ENCODE measurements around the gene ERGIC1. TPM values are rescaled to one million over a fixed set of nuclear protein-coding genes. Genes with fewer than 3 reads are reported as not detected.

Gene ERGIC1
- total and polyA plus RNA-seq, 2 of the 8 experiments (the other 6 are each of a cell fraction or from before 2014, with no cell fraction given), result 95.3 to 106 TPM

DNA sequence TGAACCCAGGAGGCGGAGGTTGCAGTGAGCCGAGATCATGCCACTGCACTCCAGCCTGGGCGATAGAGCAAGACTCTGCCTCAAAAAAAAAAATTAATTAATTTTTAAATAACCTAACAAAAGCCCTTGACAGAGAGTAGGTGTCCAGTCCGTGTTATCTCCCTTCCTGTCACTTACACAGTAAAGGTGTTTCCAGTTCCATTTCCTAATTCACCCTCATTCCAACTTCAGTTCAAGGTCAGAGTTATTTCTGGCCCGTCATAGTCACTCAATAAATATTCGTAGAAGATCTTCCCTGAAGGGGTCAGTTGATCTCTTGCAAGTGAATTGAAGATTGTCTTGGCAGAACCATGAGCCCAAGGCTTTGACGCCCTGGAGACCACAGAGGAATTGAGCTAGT is 16.4 kb upstream of the ERGIC1 start (continued):
- no peak for TF ChIP-seq MAX (IDR thresholded peaks at IDR 0.05)
- TF ChIP-seq RBBP5 (IDR thresholded peaks at IDR 0.05; ENCODE audit: borderline replicate concordance, low read depth, low read length), result no peak
